Ecto neural progenitor cell (in vitro differentiated cells): ENCODE measurements around the gene HDLBP.

Experiments
- DNase-seq: peaks from one replicate; pipeline ENCODE4 v3.0.0-alpha.2; 2018; ENCODE audit warnings: low spot score

Gene HDLBP

DNA sequence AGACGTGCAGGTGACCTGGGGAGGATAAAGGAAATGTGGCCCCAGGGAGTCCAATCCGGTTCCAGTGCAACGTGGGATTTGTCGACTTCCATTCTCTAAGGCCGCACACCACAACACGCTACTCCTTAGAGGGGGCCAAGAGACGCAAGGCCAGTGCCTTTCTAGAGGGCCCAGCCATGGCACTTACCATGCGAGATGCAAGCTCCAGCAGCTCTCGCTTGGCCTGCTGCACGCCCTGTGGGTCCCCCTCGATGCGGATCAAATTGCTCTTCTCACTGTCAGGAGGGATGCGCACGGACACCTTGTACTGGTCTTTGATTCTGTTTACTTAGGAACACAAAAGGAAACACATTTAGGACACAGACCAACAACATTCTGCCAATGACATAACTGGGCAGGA lies 65.8 kb downstream of the HDLBP start:
- no peak for DNase-seq

DNA sequence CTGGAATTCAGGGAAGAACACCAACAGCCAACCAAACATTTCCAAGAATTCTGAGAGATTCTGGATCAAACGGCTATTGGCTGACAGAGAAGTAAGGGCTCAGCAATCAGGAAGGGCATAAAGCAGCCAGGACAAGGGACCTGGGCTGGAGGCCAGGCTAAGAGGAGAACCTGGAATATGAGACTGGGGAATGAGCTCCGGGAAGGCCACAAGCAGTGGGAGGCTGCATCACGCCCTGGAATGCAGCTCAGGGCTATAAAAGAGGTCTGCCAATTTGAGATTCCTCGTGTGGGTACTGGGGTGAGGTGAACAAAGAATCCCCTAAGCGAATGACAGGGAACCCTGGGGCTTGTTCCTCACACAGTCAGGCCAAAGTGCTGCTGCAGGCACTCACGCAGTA lies 66.6 kb downstream of the HDLBP start:
- DNase-seq, result no peak

DNA sequence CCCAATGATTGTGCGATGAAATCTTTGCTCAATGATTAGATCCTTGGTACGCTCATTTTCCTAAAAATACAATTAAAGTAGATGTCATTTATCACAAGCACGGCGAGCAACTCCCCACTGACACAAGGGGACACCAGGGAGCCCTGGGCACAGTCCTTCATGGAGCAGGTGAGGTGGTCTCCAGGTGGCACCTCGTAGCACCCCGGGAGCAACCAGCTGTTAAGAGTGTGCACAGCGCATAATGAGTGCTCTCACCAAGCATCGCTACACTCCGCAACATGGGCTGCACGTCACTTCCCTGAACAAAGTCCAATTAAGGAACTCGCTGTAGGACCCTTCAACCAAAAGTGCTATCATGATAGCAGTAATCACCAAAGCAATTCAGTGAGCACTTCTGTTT lies 67.2 kb downstream of the HDLBP start:
- no peak for DNase-seq

DNA sequence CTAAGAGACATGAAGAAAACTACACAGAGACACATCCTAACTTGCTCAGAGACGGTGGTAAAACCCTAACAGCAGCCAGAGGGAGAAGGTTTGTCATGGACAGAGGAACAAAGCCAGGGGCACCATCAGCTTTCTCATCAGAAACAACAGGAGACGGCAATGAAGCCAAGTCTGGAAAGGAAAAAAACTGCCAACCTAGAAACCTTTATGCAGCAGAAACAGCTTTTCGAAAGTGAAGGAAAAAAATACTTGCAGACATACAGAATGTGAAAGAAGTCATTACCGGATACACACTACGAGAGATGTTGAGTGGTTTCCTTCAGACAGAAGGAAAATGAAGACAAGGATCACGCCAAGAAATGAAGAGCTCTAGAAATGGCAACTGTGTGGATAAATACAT lies 71.1 kb downstream of the HDLBP start:
- no peak for DNase-seq

DNA sequence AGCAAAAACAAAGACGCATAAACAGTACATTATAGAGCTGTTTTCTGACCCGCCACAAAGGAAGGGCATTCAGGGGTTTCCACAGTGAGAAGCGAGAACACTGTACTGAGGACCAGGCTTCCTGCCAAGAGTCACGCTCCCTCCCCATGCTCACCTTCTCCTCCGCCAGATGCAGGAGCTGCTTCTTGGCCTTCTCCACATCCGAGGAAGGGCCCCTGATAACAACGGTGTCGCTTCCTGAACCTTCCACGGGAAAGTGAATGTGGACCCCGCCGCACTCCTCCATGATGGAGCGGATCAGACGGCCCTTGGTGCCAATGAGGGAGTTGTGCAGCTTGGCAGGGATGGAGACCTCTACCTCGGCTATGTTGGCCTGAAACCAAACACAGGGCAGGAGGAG lies 73.2 kb downstream of the HDLBP start:
- no peak for DNase-seq

DNA sequence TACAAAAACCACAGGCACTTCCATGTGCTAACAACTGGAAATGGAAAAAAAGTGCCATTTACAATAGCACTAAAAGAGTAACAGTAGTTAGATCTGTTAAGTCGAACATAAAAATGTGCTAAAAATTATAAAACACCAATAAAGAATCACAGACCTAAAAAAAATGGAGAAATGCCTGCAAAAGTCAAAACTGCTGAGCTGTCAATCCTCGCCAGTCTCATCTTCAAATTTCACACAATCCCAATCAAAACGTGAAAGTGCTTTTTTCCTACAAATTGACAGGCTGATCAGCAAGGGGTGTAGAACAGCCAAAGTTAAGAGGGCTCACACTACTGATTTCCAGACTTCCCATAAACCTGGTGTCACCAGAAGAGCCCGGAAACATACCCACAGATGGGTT lies 73.8 kb downstream of the HDLBP start:
- DNase-seq, result no peak

DNA sequence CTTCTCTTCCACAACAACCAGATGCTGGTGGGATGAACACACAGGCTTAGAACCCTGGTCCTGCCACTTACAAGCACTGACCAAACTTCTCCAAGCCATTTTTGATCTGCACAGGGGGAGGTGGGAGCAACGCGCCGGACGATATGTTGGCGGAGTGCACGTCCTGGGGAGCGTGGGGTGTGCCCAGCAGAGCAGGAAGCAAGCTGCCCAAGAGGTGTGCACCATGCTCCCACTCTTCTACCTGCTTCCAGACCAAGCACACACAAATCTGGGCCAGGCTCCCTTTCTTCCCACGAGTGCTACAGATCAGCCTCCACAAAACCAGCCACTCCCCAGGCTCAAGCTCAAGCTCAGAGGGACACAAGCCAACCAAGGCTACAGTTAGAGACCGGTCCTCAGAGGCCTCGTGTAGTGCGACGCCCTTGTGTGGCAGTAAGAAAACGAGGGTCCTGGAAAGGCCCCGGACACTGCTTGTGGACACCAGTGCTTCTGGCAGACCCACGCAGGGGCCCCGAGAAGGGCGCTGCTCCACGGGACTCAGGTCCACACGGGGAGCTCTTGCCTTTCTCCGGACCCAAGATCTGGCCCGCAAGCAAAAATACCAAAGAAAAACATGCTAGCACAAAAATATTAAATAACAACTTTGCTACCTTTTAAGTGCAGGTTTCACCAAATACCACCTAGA lies 75.0 kb downstream of the HDLBP start:
- no peak for DNase-seq

DNA sequence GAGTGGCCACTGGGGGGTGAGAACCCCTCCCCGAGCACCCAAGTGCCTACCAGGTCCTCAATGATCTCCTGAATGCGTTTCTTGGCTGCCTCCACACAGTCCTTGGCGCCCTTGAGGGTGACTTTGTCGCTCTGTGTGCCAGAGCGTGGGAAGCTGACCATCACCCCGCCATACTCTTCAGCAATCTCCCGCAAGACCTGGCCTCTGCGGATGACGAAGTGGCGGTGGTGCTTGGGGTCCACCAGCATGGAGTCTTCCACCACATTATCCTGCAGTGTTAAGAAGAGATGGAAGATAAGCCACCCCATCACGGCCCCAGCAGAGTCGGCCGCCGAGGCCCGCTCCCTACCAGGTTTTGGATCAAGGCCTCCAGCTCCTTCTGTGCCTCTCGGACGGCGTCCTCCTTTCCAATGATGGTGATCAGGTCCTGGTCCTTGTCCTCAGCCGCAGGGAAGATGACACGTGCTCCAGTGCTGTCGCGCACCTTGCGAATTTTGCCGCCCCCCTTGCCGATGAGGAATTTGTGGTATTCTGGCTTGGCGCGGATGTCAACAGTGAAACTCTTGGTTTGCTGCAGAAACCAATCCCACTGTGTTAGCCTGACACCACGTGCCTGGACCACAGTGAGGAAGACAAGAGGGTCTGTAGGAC lies 75.8 kb downstream of the HDLBP start:
- DNase-seq, result no peak

DNA sequence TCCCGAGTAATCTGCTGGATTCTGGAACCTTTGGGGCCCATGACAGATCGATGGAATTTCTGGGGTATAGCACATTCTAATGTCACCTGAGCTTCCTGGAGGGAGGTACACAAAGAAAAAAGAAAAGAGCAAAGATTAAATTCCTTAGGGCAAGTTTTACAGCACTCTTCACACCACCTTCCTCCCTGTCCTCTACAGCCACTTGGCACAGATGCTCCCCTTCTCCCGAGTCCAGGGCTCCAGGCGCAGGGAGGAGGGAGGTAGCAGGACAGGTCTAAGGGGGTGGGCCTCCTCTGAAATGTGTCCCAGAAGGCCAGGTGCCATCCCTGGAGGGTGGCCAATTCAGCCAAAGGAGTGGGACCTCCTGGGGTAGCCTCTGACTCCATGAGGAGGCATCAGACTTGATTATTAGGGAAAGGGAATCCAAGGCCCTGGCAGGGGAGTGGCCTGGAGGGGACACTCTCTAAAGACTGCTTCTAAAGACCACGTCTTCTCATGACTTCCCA lies 76.7 kb downstream of the HDLBP start:
- no peak for DNase-seq

DNA sequence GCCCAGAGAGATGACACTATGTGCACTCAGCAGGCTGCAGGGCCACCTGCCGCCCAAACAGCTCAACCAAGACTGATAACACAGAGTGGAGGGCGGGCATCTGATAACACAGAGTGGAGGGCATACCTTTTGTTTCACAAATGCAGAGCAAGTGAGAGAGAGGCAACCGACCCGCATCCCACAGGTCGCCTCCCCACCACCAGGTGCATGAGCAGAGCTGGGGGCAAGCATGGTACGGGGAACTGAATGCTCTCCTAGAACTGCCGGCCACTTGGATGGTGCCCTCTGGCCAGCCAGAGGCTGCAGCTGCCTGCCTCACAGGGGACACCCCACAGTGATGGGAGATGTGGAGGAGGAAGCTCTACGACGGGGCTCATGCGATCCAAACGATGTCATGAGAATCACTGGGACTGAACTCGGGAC lies 77.5 kb downstream of the HDLBP start:
- DNase-seq, result no peak

DNA sequence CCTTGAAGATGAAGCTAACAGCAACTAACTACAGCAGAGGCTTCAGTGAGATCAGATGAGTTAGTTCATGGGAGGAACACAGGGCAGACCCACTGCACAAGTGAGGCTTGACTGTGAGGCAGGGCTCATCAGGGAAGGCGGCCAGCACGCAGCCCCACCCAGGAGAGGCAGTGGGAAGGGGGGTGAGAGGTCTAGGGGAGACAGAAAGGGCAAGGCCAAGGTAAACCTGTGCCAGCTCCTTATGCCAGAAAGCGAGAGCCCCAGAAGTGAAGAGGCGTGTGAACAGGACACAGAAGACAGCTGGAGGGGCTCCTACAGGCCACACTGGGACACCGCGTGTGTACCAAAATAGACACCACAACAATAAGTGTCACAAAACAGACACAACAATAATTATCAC lies 78.4 kb downstream of the HDLBP start:
- no peak for DNase-seq

DNA sequence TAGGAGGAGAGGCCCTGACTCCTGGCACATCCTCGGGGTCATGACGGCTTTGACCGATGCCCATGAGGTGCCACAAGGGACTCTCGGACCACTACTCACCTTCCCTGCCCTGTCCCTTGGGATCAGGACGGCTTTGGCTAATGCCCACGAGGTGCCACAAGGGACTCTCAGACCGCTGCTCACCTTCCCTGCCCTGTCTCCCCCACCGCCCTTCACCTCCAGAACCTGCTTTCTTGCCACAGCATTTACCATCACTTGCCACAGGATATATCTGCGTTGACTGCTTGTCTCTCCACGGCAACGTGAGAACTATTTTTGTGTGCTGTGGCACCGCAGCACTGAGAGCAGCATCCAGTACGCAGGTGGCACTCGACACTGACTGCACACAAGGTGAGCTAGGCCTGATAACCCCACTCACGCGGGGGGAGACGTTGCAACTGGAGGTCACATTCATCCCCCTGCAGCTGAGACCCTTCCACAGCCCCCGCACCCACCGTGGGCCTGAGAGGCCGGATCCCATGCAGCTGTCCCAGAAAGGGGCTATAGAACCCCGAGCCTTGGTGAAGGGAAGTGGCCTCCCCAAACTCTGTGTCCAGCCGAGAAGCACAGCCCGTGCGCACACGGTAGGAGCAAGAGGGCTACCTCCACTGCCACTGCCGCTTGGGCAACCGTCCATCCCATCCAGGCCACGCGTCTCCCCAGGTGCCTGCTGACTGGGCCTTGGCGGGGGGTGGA lies 79.4 kb downstream of the HDLBP start:
- no peak for DNase-seq

DNA sequence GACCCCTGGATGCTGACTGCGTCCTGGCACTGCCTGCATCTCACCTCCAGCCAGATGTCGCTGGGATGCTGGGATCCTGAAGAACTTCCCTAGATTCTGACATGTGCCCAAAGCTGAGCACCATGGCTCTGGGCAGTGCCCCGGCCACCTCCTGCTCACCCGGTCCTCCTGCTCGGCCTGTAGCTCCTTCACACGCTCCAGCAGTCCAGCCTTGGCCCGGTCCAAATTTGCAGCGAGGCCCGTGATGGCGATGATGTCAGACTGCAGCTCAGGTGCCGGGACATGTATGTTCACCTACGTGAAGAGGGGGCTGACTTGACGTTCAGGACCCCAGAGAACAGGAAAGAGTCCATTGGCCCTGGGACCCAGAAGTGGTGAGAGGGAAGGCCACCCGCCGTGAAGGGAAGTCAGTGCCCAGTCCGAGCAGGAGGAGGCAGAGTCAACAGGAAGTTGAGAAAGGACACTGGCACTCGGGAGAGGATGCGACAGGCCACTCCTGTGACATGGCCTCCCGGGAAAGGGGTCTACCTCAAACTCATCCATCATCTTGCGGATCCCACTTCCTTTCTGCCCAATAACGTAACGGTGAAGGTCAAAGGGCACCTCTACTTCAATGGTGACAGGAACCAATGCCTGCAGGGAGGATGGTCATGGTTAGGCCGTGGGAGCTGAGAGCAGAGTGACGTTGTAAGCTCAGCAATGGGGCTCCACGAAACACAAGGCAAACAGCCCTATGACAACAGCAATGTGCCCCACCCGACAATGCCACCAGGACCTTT lies 80.3 kb downstream of the HDLBP start:
- DNase-seq, result no peak

DNA sequence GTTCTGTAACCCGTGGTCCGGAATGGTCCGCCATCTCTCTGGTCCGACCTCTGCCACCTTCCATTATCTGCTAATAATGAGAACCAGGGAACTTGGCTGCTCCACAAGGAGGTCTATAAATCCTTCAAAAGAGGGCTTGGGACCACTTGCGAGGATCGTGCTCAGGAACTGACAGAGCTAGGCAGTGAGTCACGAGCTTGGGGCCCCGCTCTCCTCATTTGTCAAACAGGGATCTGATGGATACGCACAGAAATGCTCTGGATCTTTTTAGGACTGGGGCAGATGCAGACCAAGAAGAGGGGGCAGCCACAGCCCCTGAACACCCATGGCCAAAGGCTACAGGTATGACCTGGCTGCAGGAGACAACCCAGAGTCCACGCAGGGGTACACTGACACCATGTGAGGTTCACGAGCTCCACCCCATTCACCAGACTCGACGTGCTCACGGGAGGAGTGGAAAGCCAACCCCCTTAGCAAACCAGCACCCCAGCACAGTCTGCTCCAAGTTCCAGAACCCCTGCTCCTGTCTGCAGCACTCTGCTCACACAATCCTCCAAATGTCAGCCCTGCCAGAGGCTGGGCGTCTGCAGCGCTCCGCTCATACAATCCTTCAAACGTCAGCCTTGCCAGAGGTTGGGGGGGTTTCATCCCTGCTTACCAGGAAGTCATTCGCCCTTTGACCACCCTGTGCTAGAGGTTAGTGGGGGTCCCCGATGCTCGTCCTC lies 81.2 kb downstream of the HDLBP start:
- DNase-seq, result no peak

DNA sequence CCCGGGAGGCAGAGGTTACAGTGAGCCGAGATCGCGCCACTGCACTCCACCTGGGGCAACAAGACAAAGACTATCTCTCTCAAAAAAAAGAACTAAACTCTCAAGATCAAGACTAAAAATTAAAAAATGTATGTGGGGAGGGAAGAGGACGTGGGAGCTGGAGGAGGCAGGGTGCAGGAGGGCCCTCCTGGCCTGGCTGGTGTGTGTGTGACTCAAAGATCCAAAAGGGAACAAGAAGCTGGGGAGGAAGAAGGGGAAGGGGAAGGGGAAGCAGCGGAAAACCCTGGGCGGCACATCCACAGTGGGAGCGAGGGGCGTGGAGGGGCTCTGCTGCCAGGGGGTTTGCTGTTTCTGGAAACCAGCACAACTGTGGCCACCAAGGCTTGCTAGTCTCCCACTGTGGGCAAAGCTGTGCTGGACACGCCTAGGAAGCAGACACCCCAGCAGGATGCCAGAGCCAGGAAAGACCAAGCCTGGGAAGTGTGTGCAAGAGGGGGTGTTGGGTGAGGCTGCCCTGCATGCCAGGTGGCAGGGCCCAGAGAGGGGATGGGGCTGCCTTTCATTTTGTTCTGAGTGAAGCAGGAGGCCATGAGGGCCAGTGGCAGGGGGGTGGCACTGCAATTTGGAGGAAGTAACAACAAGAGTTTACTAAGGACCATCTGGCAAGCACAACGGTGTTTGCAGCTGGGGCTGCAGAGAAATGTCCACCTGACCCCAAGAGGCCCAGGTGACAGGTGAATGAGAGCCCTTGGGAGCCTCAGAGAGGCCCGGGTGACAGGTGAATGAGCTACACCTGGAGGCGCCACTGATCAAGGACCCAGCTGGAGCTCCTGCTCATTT lies 82.5 kb downstream of the HDLBP start:
- no peak for DNase-seq

DNA sequence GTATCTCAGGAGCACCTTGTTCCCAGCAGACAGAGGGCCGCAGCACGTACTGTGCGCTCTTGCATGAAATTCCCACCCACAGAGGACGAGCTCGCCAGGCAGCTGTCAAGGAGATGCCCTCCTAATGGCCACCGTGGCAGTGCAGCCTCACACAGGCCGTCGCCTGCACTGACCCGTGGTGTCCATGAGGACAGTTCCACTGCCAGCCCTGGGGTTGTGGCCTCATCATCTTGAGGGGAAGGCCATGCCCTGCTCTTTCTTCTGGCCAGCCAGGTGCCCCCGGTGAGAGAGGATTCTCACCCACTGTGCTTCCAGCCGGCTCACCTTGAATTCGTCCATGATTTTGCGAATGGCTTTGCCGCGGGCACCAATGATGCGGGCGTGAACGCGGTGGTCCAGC lies 85.0 kb downstream of the HDLBP start:
- DNase-seq, result no peak

DNA sequence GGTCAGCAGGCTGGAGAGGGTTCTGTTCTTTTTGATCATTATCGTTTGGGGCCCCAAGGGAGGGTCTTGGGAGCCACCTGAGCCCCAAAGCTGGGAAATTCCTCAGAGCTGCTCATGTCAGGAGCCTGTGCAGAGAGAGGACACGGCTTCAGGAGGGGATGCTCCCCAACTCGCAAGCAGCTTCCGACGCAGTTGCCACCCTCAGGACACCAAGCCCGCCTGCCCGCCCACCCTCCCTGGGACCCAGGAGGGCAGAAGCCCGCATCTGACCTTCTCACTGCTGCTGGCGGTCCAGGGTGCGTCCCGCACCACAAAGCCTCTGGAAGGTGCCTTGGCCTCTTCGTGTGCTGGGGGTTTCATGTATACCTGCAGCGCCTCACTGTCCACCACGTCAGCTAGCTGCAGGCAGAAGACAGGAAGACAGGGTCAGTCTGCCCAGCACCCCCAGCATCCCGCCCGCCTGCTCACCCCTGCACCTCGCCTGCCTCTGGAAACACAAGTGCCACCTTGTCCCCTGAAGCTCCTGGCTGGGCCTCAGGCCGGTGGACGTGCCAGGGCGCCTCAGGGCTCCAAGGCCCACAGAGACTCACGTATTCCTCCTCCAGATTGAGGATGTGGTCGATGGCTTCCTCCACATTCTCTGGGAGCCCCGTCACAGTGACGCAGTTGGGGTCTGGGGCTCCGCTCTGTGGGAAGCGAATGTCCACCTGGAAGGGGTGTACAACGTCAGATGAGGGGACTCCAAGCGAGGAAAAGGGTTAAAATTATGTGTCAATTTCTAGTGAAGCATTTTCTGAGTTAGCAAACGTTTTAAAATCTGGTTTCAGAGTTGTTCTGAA lies 85.7 kb downstream of the HDLBP start:
- DNase-seq, result no peak

DNA sequence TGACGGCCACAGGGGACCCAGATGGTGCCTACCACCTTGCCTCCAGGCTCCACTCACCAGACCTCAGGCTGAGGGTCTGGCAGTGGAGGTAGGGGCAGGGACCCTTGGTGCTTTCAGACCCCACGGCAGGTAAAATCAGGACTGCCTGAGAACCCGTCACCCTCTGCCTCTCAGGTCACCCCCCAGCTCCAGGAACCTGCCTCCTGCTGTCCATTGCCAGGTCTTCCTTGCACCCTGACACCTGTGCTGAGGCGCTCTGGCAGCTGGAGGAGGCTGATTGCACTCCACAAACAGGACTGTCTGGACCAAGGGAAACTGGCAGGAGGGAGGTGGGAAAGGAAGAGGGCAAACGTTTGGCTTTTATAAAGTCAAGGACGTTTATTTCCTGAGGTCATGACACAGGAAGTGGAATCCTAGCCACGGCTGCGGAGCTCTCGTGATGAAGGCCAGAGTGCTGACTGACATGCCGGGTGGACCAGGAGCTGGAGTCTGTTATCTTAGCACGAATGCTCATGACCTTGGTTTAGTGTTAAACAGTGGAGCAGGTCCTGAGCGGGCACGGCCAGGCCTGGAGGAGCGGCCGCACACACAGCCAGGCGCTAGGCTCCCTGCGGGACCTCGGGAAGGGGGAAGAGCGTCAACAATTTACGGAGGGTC lies 86.5 kb downstream of the HDLBP start:
- no peak for DNase-seq

DNA sequence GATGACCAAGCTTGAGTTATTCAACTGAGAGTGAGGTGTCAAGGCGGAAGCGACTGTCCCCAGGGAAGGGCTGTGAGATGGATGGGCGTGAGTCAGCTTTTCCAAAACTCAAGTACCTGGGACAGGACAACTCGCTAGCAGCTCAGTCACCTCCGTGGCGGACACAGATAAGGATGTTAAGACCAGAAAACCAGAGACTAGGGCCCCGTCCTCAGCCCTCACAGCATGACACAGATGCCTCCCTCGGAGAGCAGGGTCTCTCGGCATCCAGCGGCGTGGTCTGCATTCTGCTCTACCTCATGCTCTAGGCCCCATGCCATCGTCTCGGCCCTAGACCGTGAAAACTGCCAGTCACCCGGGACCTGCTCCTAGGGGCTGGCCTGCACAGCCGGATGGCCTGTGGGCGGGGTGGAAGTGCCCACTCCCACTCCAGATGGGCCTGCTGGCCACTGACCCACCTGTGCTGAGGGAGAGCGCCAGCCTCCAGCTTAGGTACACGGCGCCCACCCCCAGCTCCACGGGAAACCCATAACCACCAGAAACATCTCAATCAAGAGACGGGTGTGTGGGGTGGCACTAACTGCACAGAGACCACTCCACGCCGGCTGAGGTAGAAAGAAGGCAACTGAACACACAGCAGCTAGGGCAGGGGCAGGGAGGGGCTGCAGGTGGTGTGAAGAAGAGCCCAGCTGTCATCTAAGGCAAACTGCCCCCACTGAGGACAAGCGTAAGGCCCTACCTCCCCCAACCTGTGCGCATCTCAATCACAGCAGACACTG lies 87.2 kb downstream of the HDLBP start:
- DNase-seq, result no peak
